GM12878 (cell line): ENCODE measurements around the gene CYP2J2. TPM values are rescaled to one million over a fixed set of nuclear protein-coding genes. Genes with fewer than 3 reads are reported as not detected.
A peak's percentile ranks its signal among the peaks of the same experiment; 100 is the strongest.

Experiments
- ATAC-seq: fragments of 200-7000 bp; cut with Tn5 transposase; 3 replicates; pipeline ENCODE4 v1.9.1; 2020; ENCODE audit warnings: mild to moderate bottlenecking, moderate library complexity
- BruUV-seq: library from RNA; stranded (reverse); fragments of 400-500 nt; replicated peaks from 2 replicates; lab custom pipeline; 2021; lab: Mats Ljungman, UMichigan
- CTCF ChIA-PET: fragments of 300-600 bp; sonication (Branson Sonifier 250); formaldehyde crosslinking; extraction: SDS; loops from one replicate; lab custom pipeline; 2021; ENCODE audit warnings: inconsistent platforms; lab: Yijun Ruan, JAX
- POLR2A ChIA-PET: fragments of 350-600 bp; formaldehyde crosslinking; extraction: SDS; loops from one replicate; lab custom pipeline; 2021; ENCODE audit warnings: inconsistent platforms; lab: Charles Lee
- RAD21 ChIA-PET: fragments of 300-600 bp; sonication (Branson Sonifier 250); formaldehyde crosslinking; loops from one replicate; lab custom pipeline; 2023; ENCODE audit warnings: antibody characterized with exemption; ENCODE audit not compliant: unreplicated experiment; lab: Charles Lee
- SMC1A ChIA-PET: fragments of 300-600 bp; sonication (Branson Sonifier 250); formaldehyde crosslinking; loops from one replicate; lab custom pipeline; 2023; ENCODE audit not compliant: unreplicated experiment, uncharacterized antibody; lab: Charles Lee
- DNase-seq: peaks from one replicate; pipeline ENCODE4 v3.0.0-alpha.2; 2011; ENCODE audit warnings: low read depth, low spot score
- FAIRE-seq: peaks from 3 replicates; lab custom pipeline; 2011; peaks lifted over from hg19 to GRCh38; lab: Jason Lieb, UNC
- H2AFZ ChIP-seq: 2 replicates; pipeline ENCODE4 v1.6.0; 2011; ENCODE audit warnings: low read depth, low read length, control low read depth; ENCODE audit not compliant: control insufficient read depth
- H3K27ac ChIP-seq: 2 replicates; pipeline ENCODE4 v1.5.1; 2011; ENCODE audit warnings: control low read depth; ENCODE audit not compliant: control insufficient read depth, insufficient read depth
- H3K27me3 ChIP-seq, 2 experiments: replicated peaks in 1 of 2; 2 replicates each; pipeline versions ENCODE4 v1.6.0 to v1.6.1; 2011; ENCODE audit warnings: low read length in 1 of 2; ENCODE audit not compliant: control insufficient read depth in 2 of 2, insufficient read depth in 2 of 2
- H3K36me3 ChIP-seq, 2 experiments: 2 replicates each; pipeline ENCODE4 v1.5.1; 2011; ENCODE audit warnings: low read length in 1 of 2; ENCODE audit not compliant: control insufficient read depth in 2 of 2, insufficient read depth in 2 of 2
- H3K4me1 ChIP-seq: 2 replicates; pipeline ENCODE4 v1.6.1; 2011; ENCODE audit warnings: mild to moderate bottlenecking, low read length, moderate library complexity, mixed read lengths; ENCODE audit not compliant: control insufficient read depth, insufficient read depth
- H3K4me2 ChIP-seq: 2 replicates; pipeline ENCODE4 v1.6.0; 2011; ENCODE audit warnings: control low read depth; ENCODE audit not compliant: control insufficient read depth, insufficient read depth
- H3K4me3 ChIP-seq: fragments of 200-600 bp; sonication (generic); 2 replicates; pipeline ENCODE4 v1.5.1; 2016
- H3K79me2 ChIP-seq: 2 replicates; pipeline ENCODE4 v1.6.0; 2011; ENCODE audit warnings: low read length; ENCODE audit not compliant: control insufficient read depth, insufficient read depth
- H3K9ac ChIP-seq: 2 replicates; pipeline ENCODE4 v1.8.0; 2011; ENCODE audit warnings: low read length, control low read depth, mixed read lengths; ENCODE audit not compliant: control insufficient read depth, insufficient read depth
- H3K9me3 ChIP-seq: replicated peaks from 3 replicates; pipeline ENCODE4 v1.5.1; 2011; ENCODE audit warnings: mild to moderate bottlenecking, low read length; ENCODE audit not compliant: control insufficient read depth, insufficient read depth
- H4K20me1 ChIP-seq: 2 replicates; pipeline ENCODE4 v1.6.0; 2011; ENCODE audit not compliant: control insufficient read depth, insufficient read depth
- ATF3 ChIP-seq: IDR thresholded peaks from 2 replicates; pipeline ENCODE4 v1.6.1; 2011; ENCODE audit warnings: low read depth, mild to moderate bottlenecking, low read length, moderate library complexity, borderline replicate concordance; ENCODE audit errors: extremely low read depth
- CHD2 ChIP-seq: IDR thresholded peaks from 2 replicates; pipeline ENCODE4 v1.6.1; 2011; ENCODE audit warnings: low read depth, low read length, improper control_type of control experiment, borderline replicate concordance
- CTCF ChIP-seq, 3 experiments: IDR thresholded peaks in 2 of 3; conservative IDR thresholded peaks in 1 of 3; 2 replicates each; pipeline ENCODE4 v1.5.1; 2011; ENCODE audit warnings: low read depth in 3 of 3, low read length in 3 of 3, mild to moderate bottlenecking in 3 of 3, control low read depth in 2 of 3, moderate library complexity in 2 of 3, inconsistent platforms in 1 of 3, mixed read lengths in 1 of 3; ENCODE audit not compliant: control insufficient read depth in 2 of 3, insufficient read depth in 1 of 3; ENCODE audit errors: extremely low read depth in 1 of 3
- ETV6 ChIP-seq, 2 experiments: fragments of 450-650 bp in 1 of 2; IDR thresholded peaks in 1 of 2; conservative IDR thresholded peaks in 1 of 2; 2 replicates each; pipeline ENCODE4 v1.6.1; 2014; ENCODE audit warnings: antibody characterized with exemption in 1 of 2, borderline replicate concordance in 1 of 2, low read depth in 1 of 2, mild to moderate bottlenecking in 1 of 2, moderate library complexity in 1 of 2
- IKZF1 ChIP-seq: fragments of 450-650 bp; conservative IDR thresholded peaks from 2 replicates; pipeline ENCODE4 v1.6.1; 2017; ENCODE audit warnings: antibody characterized with exemption, mild to moderate bottlenecking
- IKZF2 ChIP-seq, 2 experiments: fragments of 450-650 bp; IDR thresholded peaks; 2 replicates each; pipeline ENCODE4 v1.6.1; 2017; ENCODE audit warnings: mild to moderate bottlenecking in 2 of 2, moderate library complexity in 2 of 2
- NR2F1 ChIP-seq: fragments of 450-650 bp; conservative IDR thresholded peaks from 2 replicates; pipeline ENCODE4 v1.6.1; 2017; ENCODE audit warnings: mild to moderate bottlenecking
- RAD21 ChIP-seq: IDR thresholded peaks from 2 replicates; pipeline ENCODE4 v1.6.1; 2011; ENCODE audit warnings: mild to moderate bottlenecking, low read depth, low read length, moderate library complexity; ENCODE audit not compliant: insufficient read depth
- RAD51 ChIP-seq: fragments of 450-650 bp; IDR thresholded peaks from 2 replicates; pipeline ENCODE4 v1.6.1; 2016; ENCODE audit warnings: moderate library complexity, mild to moderate bottlenecking, inconsistent platforms
- RUNX3 ChIP-seq: IDR thresholded peaks from 2 replicates; pipeline ENCODE4 v1.6.1; 2012; ENCODE audit warnings: low read length, inconsistent platforms
- SMAD1 ChIP-seq: fragments of 450-650 bp; IDR thresholded peaks from 2 replicates; pipeline ENCODE4 v1.6.1; 2018; ENCODE audit warnings: mild to moderate bottlenecking, low read depth; ENCODE audit not compliant: partially characterized antibody
- SPI1 ChIP-seq: IDR thresholded peaks from 2 replicates; pipeline ENCODE4 v1.6.1; 2011; ENCODE audit warnings: low read depth, mild to moderate bottlenecking, low read length, moderate library complexity, borderline replicate concordance; ENCODE audit not compliant: insufficient read depth
- ZBTB33 ChIP-seq: fragments of 450-650 bp; IDR thresholded peaks from 2 replicates; pipeline ENCODE4 v1.6.1; 2017; ENCODE audit warnings: mild to moderate bottlenecking
- ZNF217 ChIP-seq: fragments of 450-650 bp; IDR thresholded peaks from 2 replicates; pipeline ENCODE4 v1.6.1; 2017; ENCODE audit warnings: antibody characterized with exemption, mild to moderate bottlenecking
- WGBS: methylation state at CpG from one replicate; pipeline ENCODE4 v1.1.6; 2016; ENCODE audit warnings: low lambda C conversion rate; ENCODE audit not compliant: insufficient replicate concordance, insufficient coverage; ENCODE audit errors: missing lambda C conversion rate; 5-methylcytosine and 5-hydroxymethylcytosine counted together
- in situ Hi-C: fragments of 300-500 bp; cut with MboI; formaldehyde crosslinking; loops from 9 replicates; pipeline ENCODE4 v1.14.3; 2018; ENCODE audit warnings: mixed read lengths
- intact Hi-C: fragments of 100-400 bp; cut with micrococcal nuclease; formaldehyde crosslinking; loops from one replicate; pipeline ENCODE4 v1.14.2; 2022; ENCODE audit not compliant: unreplicated experiment
- polyA plus RNA-seq, 11 experiments: library from polyadenylated mRNA; depleted of rRNA in 4 of 11; unstranded in 6 of 11; stranded (reverse) in 5 of 11; fragments of >200 nt; fragmentation: Nextera tagmentation in 4 of 11; fragmentation: Illumina TruSeq in 1 of 11; extraction: Ambion mirVana in 4 of 11; extraction: Trizol in 1 of 11; gene quantifications; 1 replicate in 1 of 11; 2 replicates in 10 of 11; pipeline versions ENCODE4 v1.2.1 to v1.2.3, GENCODE V29; 2011 to 2016; ENCODE audit warnings: inconsistent platforms in 2 of 11, missing spikeins in 2 of 11, low read depth in 1 of 11
- total RNA-seq, 4 experiments: library from RNA; depleted of rRNA in 3 of 4; stranded (reverse); fragments of >200 nt in 3 of 4; fragmentation: Illumina TruSeq in 1 of 4; extraction: Trizol in 1 of 4; gene quantifications; 2 replicates each; pipeline versions ENCODE4 v1.2.1 to v1.2.3, GENCODE V29; 2013 to 2021

The CYP2J2 gene
- total and polyA plus RNA-seq, 10 of the 15 experiments (the other 5 are each of a cell fraction or from before 2014, with no cell fraction given): 0.06 to 0.34 (median 0.10) TPM; not detected in 3

GRCh38 chr1:59972216-59972927, 45.8 kb upstream of the CYP2J2 start (continued):
- TF ChIP-seq ZBTB33: no peak
- TF ChIP-seq NR2F1: no peak
- no peak for TF ChIP-seq ETV6 (conservative IDR thresholded peaks at IDR 0.05 in 1 of 2, IDR thresholded peaks at IDR 0.05 in 1 of 2; ENCODE audit: borderline replicate concordance in 1 of 2, low read depth in 1 of 2)
- no peak for TF ChIP-seq ZNF217
- no peak for TF ChIP-seq SMAD1
- TF ChIP-seq RAD51: no peak

GRCh38 chr1:59971464-59971911, 44.9 kb upstream of the CYP2J2 start:
- no peaks in the 10 kb centered on the region for H3K9me3 ChIP-seq
- no peak overlapping the region for H2AFZ ChIP-seq
- no peaks in the 10 kb centered on the region for H3K4me1 ChIP-seq
- no peaks in the 10 kb centered on the region for H3K36me3 ChIP-seq
- no peak overlapping the region for H3K4me2 ChIP-seq
- intact Hi-C loops (loop anchor here (5.0 to 10.0 kb wide), 4 partner anchors 183 to 1616 kb away; no protein-coding TSS in a partner anchor), in situ Hi-C loops (no loop called here)
- H3K4me3 ChIP-seq: no peak overlapping the region
- no peaks in the 10 kb centered on the region for H3K27me3 ChIP-seq
- POLR2A ChIA-PET: no interaction called here
- DNase-seq: no peak
- RAD21 ChIA-PET: interaction anchor here (0.8 to 1.7 kb wide), 6 partner anchors 12 to 1617 kb away, joined by 3 to 8 read pairs (median 4); no protein-coding TSS in a partner anchor
- peak; percentile 86 for ATAC-seq
- no peaks in the 10 kb centered on the region for H4K20me1 ChIP-seq
- no TSS peak for BruUV-seq
- 10% methylated on average over 19 of the region's 19 CpGs for WGBS
- CTCF ChIA-PET: interaction anchor here (0.6 to 4.0 kb wide), 29 partner anchors 10 to 1870 kb away, joined by 3 to 37 read pairs (median 4); partner anchors contain the start of gene HOOK1
- no peak overlapping the region for H3K9ac ChIP-seq
- no peak overlapping the region for H3K27ac ChIP-seq
- no peaks in the 10 kb centered on the region for H3K79me2 ChIP-seq
- SMC1A ChIA-PET: interaction anchor here (0.6 to 0.7 kb wide), 2 partner anchors 24 to 794 kb away, joined by 3 to 4 read pairs; no protein-coding TSS in a partner anchor
- peak; percentile 49 for FAIRE-seq
- TF ChIP-seq CHD2: no peak
- 0 out of 2 replicates have a peak, but pooled peaks have one; percentile 41 for TF ChIP-seq IKZF1
- peak; percentile 12 to 30; a peak in 1 of 4 replicates for TF ChIP-seq IKZF2 (IDR thresholded peaks at IDR 0.05)
- peak; percentile 68 for TF ChIP-seq RAD21
- peak; percentile 92 for TF ChIP-seq RUNX3
- TF ChIP-seq ATF3: no peak
- TF ChIP-seq SPI1: no peak
- TF ChIP-seq CTCF (IDR thresholded peaks at IDR 0.05 in 2 of 3, conservative IDR thresholded peaks at IDR 0.05 in 1 of 3; ENCODE audit: control insufficient read depth in 2 of 3, extremely low read depth in 1 of 3, insufficient read depth in 1 of 3, low read depth in 3 of 3, low read length in 3 of 3): peak; percentile 87 to 90 (median 90)
